Subcutaneous adipose tissue (tissue), 4 donors: ENCODE measurements around the gene MAPT. TPM values are rescaled to one million over a fixed set of nuclear protein-coding genes. Genes with fewer than 3 reads are reported as not detected.

Experiments used
- total RNA-seq, 4 donors: library from RNA; depleted of rRNA; stranded (reverse); fragments of >200 nt; gene quantifications; one replicate each; pipeline ENCODE4 v1.1.0, GENCODE V29; 2016
- TF ChIP-seq, protein P1 (sequence below): fragments of 450-650 bp; IDR thresholded peaks from one replicate; pipeline ENCODE4 v1.5.1; 2016; ENCODE audit warnings: low read depth, mild to moderate bottlenecking, control low read depth, antibody characterized with exemption, moderate library complexity

MAPT gene
- total RNA-seq, 4 donors from 2014 or later = 5.3 to 21.3 (median 9.4) TPM

- TF ChIP-seq, protein P1, sequence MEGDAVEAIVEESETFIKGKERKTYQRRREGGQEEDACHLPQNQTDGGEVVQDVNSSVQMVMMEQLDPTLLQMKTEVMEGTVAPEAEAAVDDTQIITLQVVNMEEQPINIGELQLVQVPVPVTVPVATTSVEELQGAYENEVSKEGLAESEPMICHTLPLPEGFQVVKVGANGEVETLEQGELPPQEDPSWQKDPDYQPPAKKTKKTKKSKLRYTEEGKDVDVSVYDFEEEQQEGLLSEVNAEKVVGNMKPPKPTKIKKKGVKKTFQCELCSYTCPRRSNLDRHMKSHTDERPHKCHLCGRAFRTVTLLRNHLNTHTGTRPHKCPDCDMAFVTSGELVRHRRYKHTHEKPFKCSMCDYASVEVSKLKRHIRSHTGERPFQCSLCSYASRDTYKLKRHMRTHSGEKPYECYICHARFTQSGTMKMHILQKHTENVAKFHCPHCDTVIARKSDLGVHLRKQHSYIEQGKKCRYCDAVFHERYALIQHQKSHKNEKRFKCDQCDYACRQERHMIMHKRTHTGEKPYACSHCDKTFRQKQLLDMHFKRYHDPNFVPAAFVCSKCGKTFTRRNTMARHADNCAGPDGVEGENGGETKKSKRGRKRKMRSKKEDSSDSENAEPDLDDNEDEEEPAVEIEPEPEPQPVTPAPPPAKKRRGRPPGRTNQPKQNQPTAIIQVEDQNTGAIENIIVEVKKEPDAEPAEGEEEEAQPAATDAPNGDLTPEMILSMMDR = no peak
These were observed 6.5 kb downstream of the MAPT start for GRCh38 chr17:45900723-45901415.

DNA sequence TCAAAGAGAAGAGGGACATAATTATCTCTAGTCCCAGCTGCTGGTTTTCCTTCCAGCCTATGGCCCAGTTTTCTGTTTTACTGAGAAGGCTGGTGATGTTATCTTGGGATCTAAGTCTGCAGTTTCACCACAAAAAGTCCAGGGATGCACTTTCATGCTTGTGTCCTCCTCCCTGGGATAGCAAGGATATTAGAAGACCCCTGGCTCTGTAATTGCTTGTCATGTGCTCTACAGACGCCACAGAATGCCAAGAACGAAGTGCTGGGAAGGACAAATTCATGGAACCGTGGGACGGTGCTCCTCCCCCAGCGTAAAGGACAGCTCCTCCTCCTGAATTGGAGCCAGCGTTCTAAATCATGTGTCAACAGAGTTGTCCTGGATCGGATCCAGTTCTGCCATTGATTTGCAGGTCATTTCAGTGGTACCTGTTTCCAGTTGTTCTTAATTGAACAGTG is 8.6 kb downstream of the MAPT start:
- TF ChIP-seq, protein P1 = no peak

DNA sequence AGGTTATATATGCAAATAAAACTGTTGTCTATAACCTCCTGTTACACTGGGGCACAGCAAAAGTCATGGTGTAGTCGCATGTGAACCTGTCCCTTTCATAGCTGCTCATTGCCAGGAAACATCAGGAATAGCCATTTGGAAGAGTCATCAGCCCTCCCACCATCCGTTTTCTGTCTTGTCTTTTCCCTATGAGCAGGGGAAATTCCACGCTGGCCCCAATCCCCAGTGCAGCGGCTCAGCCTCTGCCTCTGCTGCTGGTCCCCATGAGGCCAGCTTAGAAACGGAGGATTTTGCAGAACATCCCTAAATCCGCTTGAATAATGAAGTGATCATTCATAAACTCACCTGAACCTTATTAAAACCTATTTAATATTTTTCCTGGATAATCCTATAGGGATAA is 10.5 kb downstream of the MAPT start:
- TF ChIP-seq, protein P1 = no peak

DNA sequence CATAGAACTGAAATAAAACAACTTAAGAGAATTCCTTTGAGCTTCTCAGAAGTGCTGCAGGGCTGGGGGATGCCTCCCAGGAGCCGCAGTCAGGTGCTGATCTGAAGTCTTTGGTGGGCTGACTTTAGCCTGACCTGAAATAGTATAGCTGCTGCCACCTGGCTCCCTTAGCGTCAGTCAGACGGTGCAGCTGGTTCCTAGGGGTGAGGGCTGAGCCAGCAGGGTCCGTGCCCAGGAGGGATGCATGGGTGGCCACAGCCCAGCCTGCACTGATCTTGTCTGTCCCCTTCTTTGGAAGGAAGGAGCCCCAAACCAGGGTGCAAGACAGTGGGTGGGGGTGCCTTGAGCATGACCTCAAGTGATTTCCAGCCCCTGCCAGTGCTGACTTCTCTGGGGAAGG is 11.5 kb downstream of the MAPT start:
- TF ChIP-seq, protein P1 = no peak

DNA sequence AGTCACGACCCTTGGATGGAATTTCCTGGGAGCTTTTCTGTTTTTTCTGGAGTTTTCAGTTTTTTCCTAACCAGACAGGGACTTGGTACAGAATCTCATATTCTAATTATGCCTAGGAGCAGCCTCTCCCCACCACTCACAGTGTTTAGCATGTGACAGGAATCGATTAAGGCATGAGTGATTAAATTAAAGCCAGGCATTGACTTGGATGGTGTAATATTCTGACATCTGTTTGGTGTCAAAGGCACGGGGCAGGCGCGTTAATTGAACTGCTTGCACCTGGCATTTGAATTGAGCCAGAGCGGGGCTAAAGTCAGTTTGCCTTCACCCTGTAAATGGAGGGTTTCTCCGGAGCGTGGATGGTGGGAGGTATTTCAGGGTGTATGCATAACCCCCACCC is 11.9 kb downstream of the MAPT start:
- TF ChIP-seq, protein P1 = no peak

- TF ChIP-seq, protein P1 = no peak
These were observed 12.7 kb downstream of the MAPT start for GRCh38 chr17:45906927-45907622.

- TF ChIP-seq, protein P1 = no peak
These were observed 13.5 kb downstream of the MAPT start for GRCh38 chr17:45907750-45908395.
